KMS-11 (cell line): ENCODE measurements around the gene FOXP4.

Source experiments
- H2AFZ ChIP-seq: fragments of 200-600 bp; sonication (generic); 2 replicates; pipeline ENCODE4 v1.6.1; 2016; ENCODE audit warnings: antibody characterized with exemption, mixed run types, low read depth
- H3K27ac ChIP-seq: fragments of 200-600 bp; sonication (generic); 2 replicates; pipeline ENCODE4 v1.6.1; 2016; ENCODE audit warnings: mild to moderate bottlenecking, mixed run types
- H3K27me3 ChIP-seq: fragments of 200-600 bp; sonication (generic); 2 replicates; pipeline ENCODE4 v1.6.1; 2017; ENCODE audit warnings: mild to moderate bottlenecking, low read depth, mixed run types, moderate library complexity; ENCODE audit not compliant: insufficient read depth
- H3K36me3 ChIP-seq: fragments of 200-600 bp; sonication (generic); 2 replicates; pipeline ENCODE4 v1.6.1; 2017; ENCODE audit warnings: mild to moderate bottlenecking, mixed run types; ENCODE audit not compliant: insufficient read depth
- H3K4me1 ChIP-seq: fragments of 200-600 bp; sonication (generic); 2 replicates; pipeline ENCODE4 v1.6.1; 2016; ENCODE audit warnings: mild to moderate bottlenecking, low read depth, mixed run types; ENCODE audit not compliant: poor library complexity, severe bottlenecking
- H3K4me2 ChIP-seq: fragments of 200-600 bp; sonication (generic); 2 replicates; pipeline ENCODE4 v1.7.0; 2016; ENCODE audit warnings: mild to moderate bottlenecking, mixed run types
- H3K4me3 ChIP-seq: fragments of 200-600 bp; sonication (generic); IDR thresholded peaks from 2 replicates; pipeline ENCODE4 v1.6.1; 2017; ENCODE audit warnings: low read depth, low read length, mixed read lengths; ENCODE audit not compliant: insufficient read depth
- H3K79me2 ChIP-seq: fragments of 200-600 bp; sonication (generic); 2 replicates; pipeline ENCODE4 v1.6.1; 2016; ENCODE audit warnings: low read depth, mixed run types; ENCODE audit not compliant: insufficient read depth
- H3K9ac ChIP-seq: fragments of 200-600 bp; sonication (generic); 2 replicates; pipeline ENCODE4 v1.6.1; 2016; ENCODE audit warnings: mild to moderate bottlenecking, mixed run types
- H4K20me1 ChIP-seq: fragments of 200-600 bp; sonication (generic); 2 replicates; pipeline ENCODE4 v1.6.1; 2016; ENCODE audit warnings: mild to moderate bottlenecking, mixed run types; ENCODE audit not compliant: insufficient read depth
- CTCF ChIP-seq: fragments of 200-600 bp; sonication (generic); conservative IDR thresholded peaks from 2 replicates; pipeline ENCODE4 v1.6.1; 2017; ENCODE audit warnings: low read depth, mild to moderate bottlenecking, antibody characterized with exemption, low read length, moderate library complexity, mixed read lengths

FOXP4 gene

GRCh38 chr6:41575598-41575997, 29.4 kb downstream of the FOXP4 start:
- no peak overlapping the region for H3K4me2 ChIP-seq
- no peak overlapping the region for H3K9ac ChIP-seq
- H4K20me1 ChIP-seq: no peaks in the 10 kb centered on the region
- TF ChIP-seq CTCF: no peak
- H2AFZ ChIP-seq: no peak overlapping the region
- H3K27ac ChIP-seq: no peak overlapping the region
- no peaks in the 10 kb centered on the region for H3K27me3 ChIP-seq
- no peak overlapping the region for H3K4me3 ChIP-seq
- H3K36me3 ChIP-seq: no peaks in the 10 kb centered on the region
- no peaks in the 10 kb centered on the region for H3K4me1 ChIP-seq
- no peaks in the 10 kb centered on the region for H3K79me2 ChIP-seq

GRCh38 chr6:41576667-41577066, 30.5 kb downstream of the FOXP4 start:
- Histone ChIP-seq H3K4me3 (no peak overlapping the region), H3K36me3 (no peaks in the 10 kb centered on the region), H3K27me3 (no peaks in the 10 kb centered on the region), H2AFZ (no peak overlapping the region), H3K27ac (no peak overlapping the region), H3K4me1 (no peaks in the 10 kb centered on the region), H3K79me2 (no peaks in the 10 kb centered on the region), H4K20me1 (no peaks in the 10 kb centered on the region), H3K9ac (no peak overlapping the region), H3K4me2 (no peak overlapping the region)
- TF ChIP-seq CTCF: no peak

GRCh38 chr6:41577356-41578216, 31.4 kb downstream of the FOXP4 start:
- no peaks in the 10 kb centered on the region for H3K36me3 ChIP-seq
- H3K4me1 ChIP-seq: no peaks in the 10 kb centered on the region
- TF ChIP-seq CTCF: no peak
- H4K20me1 ChIP-seq: no peaks in the 10 kb centered on the region
- H3K9ac ChIP-seq: no peak overlapping the region
- no peak overlapping the region for H3K4me3 ChIP-seq
- H3K27me3 ChIP-seq: no peaks in the 10 kb centered on the region
- no peak overlapping the region for H3K27ac ChIP-seq
- H3K79me2 ChIP-seq: no peaks in the 10 kb centered on the region
- no peak overlapping the region for H2AFZ ChIP-seq
- no peak overlapping the region for H3K4me2 ChIP-seq

- Histone ChIP-seq H3K4me3 (no peak overlapping the region), H3K36me3 (no peaks in the 10 kb centered on the region), H3K4me2 (no peak overlapping the region), H3K27me3 (no peaks in the 10 kb centered on the region), H3K4me1 (no peaks in the 10 kb centered on the region), H3K9ac (no peak overlapping the region), H4K20me1 (no peaks in the 10 kb centered on the region), H3K27ac (no peak overlapping the region), H3K79me2 (no peaks in the 10 kb centered on the region), H2AFZ (no peak overlapping the region)
- TF ChIP-seq CTCF: no peak
Observed at GRCh38 chr6:41578217-41579087, 32.3 kb downstream of the FOXP4 start.
